ENCODE data around the gene CCSER1.
"Not testable (repeated sequence)": the region's sequence is repeated elsewhere in the genome, so short reads cannot be mapped to it uniquely, and the experiment has no call there.

CCSER1 gene

GRCh38 chr4:91167864-91168653, 1040.9 kb downstream of the CCSER1 start:
- not testable (repeated sequence) for H3K9me3 Mint-ChIP-seq, H3K4me3 Mint-ChIP-seq, H3K27ac Mint-ChIP-seq, H3K27me3 Mint-ChIP-seq, H3K36me3 Mint-ChIP-seq, H3K4me1 Mint-ChIP-seq

GRCh38 chr4:91170768-91171167, 1043.6 kb downstream of the CCSER1 start:
- Mint-ChIP-seq H3K4me1 (no peaks in the 10 kb centered on the region), H3K27me3 (no peaks in the 10 kb centered on the region), H3K27ac (no peak overlapping the region), H3K4me3 (no peak overlapping the region), H3K36me3 (no peaks in the 10 kb centered on the region), H3K9me3 (peaks cover 5% of the 10 kb centered on the region)

- peaks cover 5% of the 10 kb centered on the region for H3K9me3 Mint-ChIP-seq
- no peaks in the 10 kb centered on the region for H3K27me3 Mint-ChIP-seq
- H3K27ac Mint-ChIP-seq, result no peak overlapping the region
- no peaks in the 10 kb centered on the region for H3K36me3 Mint-ChIP-seq
- H3K4me1 Mint-ChIP-seq, result no peaks in the 10 kb centered on the region
- H3K4me3 Mint-ChIP-seq, result no peak overlapping the region
Observed at GRCh38 chr4:91171217-91171616, 1044.0 kb downstream of the CCSER1 start.

GRCh38 chr4:91185061-91185460, 1057.9 kb downstream of the CCSER1 start:
- H3K27me3 Mint-ChIP-seq, H3K9me3 Mint-ChIP-seq, H3K4me1 Mint-ChIP-seq, H3K4me3 Mint-ChIP-seq, H3K27ac Mint-ChIP-seq, H3K36me3 Mint-ChIP-seq: not testable (repeated sequence)

GRCh38 chr4:91198951-91199350, 1071.8 kb downstream of the CCSER1 start:
- Mint-ChIP-seq H3K36me3 (no peaks in the 10 kb centered on the region), H3K27ac (no peak overlapping the region), H3K4me3 (no peak overlapping the region), H3K4me1 (no peaks in the 10 kb centered on the region), H3K9me3 (no peaks in the 10 kb centered on the region), H3K27me3 (no peaks in the 10 kb centered on the region)

GRCh38 chr4:91207535-91207934, 1080.3 kb downstream of the CCSER1 start:
- no peaks in the 10 kb centered on the region for H3K27me3 Mint-ChIP-seq
- no peaks in the 10 kb centered on the region for H3K36me3 Mint-ChIP-seq
- H3K4me1 Mint-ChIP-seq, result no peaks in the 10 kb centered on the region
- H3K4me3 Mint-ChIP-seq, result no peak overlapping the region
- H3K27ac Mint-ChIP-seq, result no peak overlapping the region
- H3K9me3 Mint-ChIP-seq, result no peaks in the 10 kb centered on the region

GRCh38 chr4:91212211-91212610, 1085.0 kb downstream of the CCSER1 start:
- H3K4me1 Mint-ChIP-seq, result no peaks in the 10 kb centered on the region
- H3K9me3 Mint-ChIP-seq, result no peaks in the 10 kb centered on the region
- H3K4me3 Mint-ChIP-seq, result no peak overlapping the region
- no peaks in the 10 kb centered on the region for H3K36me3 Mint-ChIP-seq
- H3K27me3 Mint-ChIP-seq, result no peaks in the 10 kb centered on the region
- no peak overlapping the region for H3K27ac Mint-ChIP-seq

GRCh38 chr4:91217831-91218403, 1090.7 kb downstream of the CCSER1 start:
- not testable (repeated sequence) for H3K4me3 Mint-ChIP-seq, H3K27me3 Mint-ChIP-seq, H3K27ac Mint-ChIP-seq, H3K9me3 Mint-ChIP-seq, H3K4me1 Mint-ChIP-seq, H3K36me3 Mint-ChIP-seq

- Mint-ChIP-seq H3K9me3 (no peaks in the 10 kb centered on the region), H3K4me1 (no peaks in the 10 kb centered on the region), H3K4me3 (no peak overlapping the region), H3K27ac (no peak overlapping the region), H3K27me3 (no peaks in the 10 kb centered on the region), H3K36me3 (no peaks in the 10 kb centered on the region)
Observed at GRCh38 chr4:91220315-91220714, 1093.1 kb downstream of the CCSER1 start.

GRCh38 chr4:91222014-91222413, 1094.8 kb downstream of the CCSER1 start:
- H3K36me3 Mint-ChIP-seq, result no peaks in the 10 kb centered on the region
- no peaks in the 10 kb centered on the region for H3K4me1 Mint-ChIP-seq
- H3K27me3 Mint-ChIP-seq, result no peaks in the 10 kb centered on the region
- H3K27ac Mint-ChIP-seq, result no peak overlapping the region
- no peak overlapping the region for H3K4me3 Mint-ChIP-seq
- peaks cover 7% of the 10 kb centered on the region for H3K9me3 Mint-ChIP-seq

- Mint-ChIP-seq H3K36me3 (no peaks in the 10 kb centered on the region), H3K27ac (no peak overlapping the region), H3K4me3 (no peak overlapping the region), H3K9me3 (peaks cover 7% of the 10 kb centered on the region), H3K4me1 (no peaks in the 10 kb centered on the region), H3K27me3 (no peaks in the 10 kb centered on the region)
Observed at GRCh38 chr4:91226867-91227266, 1099.7 kb downstream of the CCSER1 start.

- no peak overlapping the region for H3K4me3 Mint-ChIP-seq
- no peaks in the 10 kb centered on the region for H3K27me3 Mint-ChIP-seq
- H3K9me3 Mint-ChIP-seq, result peaks cover 7% of the 10 kb centered on the region
Observed at GRCh38 chr4:91228659-91229058, 1101.5 kb downstream of the CCSER1 start.

GRCh38 chr4:91233164-91233563, 1106.0 kb downstream of the CCSER1 start:
- no peaks in the 10 kb centered on the region for H3K4me1 Mint-ChIP-seq
- no peaks in the 10 kb centered on the region for H3K27me3 Mint-ChIP-seq
- H3K9me3 Mint-ChIP-seq, result no peaks in the 10 kb centered on the region
- no peaks in the 10 kb centered on the region for H3K36me3 Mint-ChIP-seq
- no peak overlapping the region for H3K4me3 Mint-ChIP-seq
- H3K27ac Mint-ChIP-seq, result no peak overlapping the region

More at GRCh38 chr4:91228659-91229058, 1101.5 kb downstream of the CCSER1 start:
- Mint-ChIP-seq H3K27ac (no peak overlapping the region), H3K4me1 (no peaks in the 10 kb centered on the region), H3K36me3 (no peaks in the 10 kb centered on the region)

GRCh38 chr4:91243132-91243531, 1115.9 kb downstream of the CCSER1 start:
- Mint-ChIP-seq H3K27ac (no peak overlapping the region), H3K4me1 (no peaks in the 10 kb centered on the region), H3K36me3 (no peaks in the 10 kb centered on the region), H3K27me3 (no peaks in the 10 kb centered on the region), H3K9me3 (peaks cover 13% of the 10 kb centered on the region), H3K4me3 (no peak overlapping the region)

- H3K9me3 Mint-ChIP-seq, result no peaks in the 10 kb centered on the region
- H3K4me3 Mint-ChIP-seq, result no peak overlapping the region
Observed at GRCh38 chr4:91256043-91256442, 1128.8 kb downstream of the CCSER1 start.

GRCh38 chr4:91256751-91257150, 1129.6 kb downstream of the CCSER1 start:
- no peaks in the 10 kb centered on the region for H3K9me3 Mint-ChIP-seq
- no peaks in the 10 kb centered on the region for H3K27me3 Mint-ChIP-seq
- no peaks in the 10 kb centered on the region for H3K36me3 Mint-ChIP-seq
- H3K4me1 Mint-ChIP-seq, result no peaks in the 10 kb centered on the region
- no peak overlapping the region for H3K27ac Mint-ChIP-seq
- H3K4me3 Mint-ChIP-seq, result no peak overlapping the region

More at GRCh38 chr4:91256043-91256442, 1128.8 kb downstream of the CCSER1 start:
- Mint-ChIP-seq H3K4me1 (no peaks in the 10 kb centered on the region), H3K36me3 (no peaks in the 10 kb centered on the region), H3K27me3 (no peaks in the 10 kb centered on the region), H3K27ac (no peak overlapping the region)

- no peaks in the 10 kb centered on the region for H3K4me1 Mint-ChIP-seq
Observed at GRCh38 chr4:91257721-91258120, 1130.5 kb downstream of the CCSER1 start.

More at GRCh38 chr4:91257721-91258120, 1130.5 kb downstream of the CCSER1 start:
- no peak overlapping the region for H3K4me3 Mint-ChIP-seq
- no peaks in the 10 kb centered on the region for H3K27me3 Mint-ChIP-seq
- H3K27ac Mint-ChIP-seq, result no peak overlapping the region
- H3K36me3 Mint-ChIP-seq, result no peaks in the 10 kb centered on the region
- H3K9me3 Mint-ChIP-seq, result no peaks in the 10 kb centered on the region

Data from activated naive CD4-positive, alpha-beta T cell treated with anti-CD3 and anti-CD28 coated beads, Interleukin-2, amount 50 U/mL, for 24 hours (primary cell).